ENCODE measurements around the gene ACY1. TPM values are rescaled to one million over a fixed set of nuclear protein-coding genes. Genes with fewer than 3 reads are reported as not detected.

ACY1 gene
- total and polyA plus RNA-seq, 10 of the 15 experiments (the other 5 are each of a cell fraction or from before 2014, with no cell fraction given) = 18.5 to 42.2 (median 27.8) TPM

DNA sequence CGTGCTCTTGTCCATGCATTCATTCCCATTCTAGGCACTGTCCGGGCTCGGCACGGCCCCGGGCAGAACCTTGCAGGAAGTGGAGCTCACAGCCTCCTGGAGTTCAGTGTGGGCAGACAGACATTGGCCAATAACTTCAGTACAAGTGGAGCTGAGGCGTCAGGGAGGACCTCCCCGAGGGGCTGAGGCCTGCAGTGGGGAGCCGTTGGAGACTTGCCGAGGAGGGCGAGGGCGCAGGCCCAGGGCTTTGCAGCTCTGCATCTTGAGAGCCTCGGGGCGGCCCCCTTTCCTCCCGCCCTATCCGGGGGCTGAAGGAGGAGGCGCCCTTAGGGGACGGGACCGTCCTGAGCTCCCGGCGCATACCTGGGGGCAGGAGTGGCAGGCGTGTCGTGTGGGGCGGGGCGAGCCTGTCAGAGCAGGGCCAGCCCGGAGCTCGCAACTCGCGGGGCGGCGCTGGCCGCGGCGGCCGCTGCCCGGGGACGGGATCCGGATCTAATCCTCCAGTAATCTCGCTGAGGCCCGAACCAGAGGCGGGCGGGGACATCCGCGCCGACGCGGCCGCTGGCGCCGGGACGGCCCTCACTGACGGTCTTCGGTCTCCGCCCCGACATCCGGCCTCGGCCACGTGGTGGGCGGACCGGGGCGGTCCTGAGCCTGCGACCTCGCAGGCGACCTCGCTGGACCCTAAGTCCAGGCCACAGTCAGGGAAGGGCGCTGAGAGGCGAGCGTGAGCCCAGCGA, at the start of gene ACY1 (continued):
- TF ChIP-seq ZNF217 (IDR thresholded peaks at IDR 0.05) (no peak), BRCA1 (IDR thresholded peaks at IDR 0.05; ENCODE audit: low read depth, low read length) (no peak), ZNF622 (IDR thresholded peaks at IDR 0.05) (no peak), RCOR1 (conservative IDR thresholded peaks at IDR 0.05; ENCODE audit: low read depth, low read length) (no peak), NBN (IDR thresholded peaks at IDR 0.05) (no peak), BHLHE40 (IDR thresholded peaks at IDR 0.05; ENCODE audit: borderline replicate concordance in 1 of 2, low read depth in 2 of 2, low read length in 1 of 2) (peak; percentile 45 to 61; a peak in 2 of 4 replicates), ZBTB33 (IDR thresholded peaks at IDR 0.05) (no peak)

DNA sequence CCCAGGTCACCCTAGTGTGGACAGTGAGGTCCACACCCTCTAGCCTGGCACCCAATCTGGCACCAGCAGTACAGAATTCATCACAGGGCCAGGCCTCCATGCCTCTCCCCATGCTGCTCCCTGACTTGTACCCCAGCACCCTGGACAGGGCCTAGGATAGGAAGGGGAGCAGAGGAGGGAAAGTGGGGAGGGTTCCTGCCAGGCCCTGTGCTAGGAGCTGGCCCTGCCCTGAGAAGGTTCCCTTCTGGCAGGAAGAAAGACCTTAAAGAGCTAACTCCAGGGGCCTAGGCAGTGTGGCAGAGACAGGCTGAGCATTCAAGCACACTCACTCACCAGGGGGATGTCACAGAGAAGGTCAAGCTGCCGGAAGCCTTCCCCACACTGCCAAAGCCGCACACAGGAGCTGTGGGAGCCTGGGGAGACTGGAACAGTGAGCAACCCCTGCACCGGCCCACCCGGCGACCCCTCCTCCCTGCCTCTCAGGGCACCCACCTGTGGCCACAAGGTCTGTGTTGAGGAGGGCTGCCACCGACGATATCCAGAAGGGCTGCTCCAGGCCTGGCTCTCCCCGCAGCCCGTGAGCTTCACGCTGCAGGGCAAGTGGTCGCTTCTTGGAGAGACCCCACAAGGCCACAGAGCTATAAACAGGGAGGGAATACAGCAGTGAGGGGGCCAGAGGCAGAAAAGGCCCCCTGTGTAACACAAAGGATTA, 49.0 kb upstream of the ACY1 start:
- no peak for ATAC-seq
- Histone ChIP-seq H3K27me3 (replicated peaks in 1 of 2; ENCODE audit: control insufficient read depth in 2 of 2, insufficient read depth in 2 of 2, low read length in 1 of 2) (no peaks in the 10 kb centered on the region), H3K4me2 (ENCODE audit: control insufficient read depth, insufficient read depth) (no peak overlapping the region), H3K9me3 (replicated peaks; ENCODE audit: control insufficient read depth, insufficient read depth, low read length) (no peaks in the 10 kb centered on the region), H3K4me1 (ENCODE audit: control insufficient read depth, insufficient read depth, low read length) (no peaks in the 10 kb centered on the region; the same call in 1 of the 2 replicates), H2AFZ (ENCODE audit: control insufficient read depth, low read depth, low read length) (no peak overlapping the region), H3K79me2 (ENCODE audit: control insufficient read depth, insufficient read depth, low read length) (peaks cover 5% of the 10 kb centered on the region), H4K20me1 (ENCODE audit: control insufficient read depth, insufficient read depth) (no peaks in the 10 kb centered on the region), H3K36me3 (ENCODE audit: control insufficient read depth in 2 of 2, insufficient read depth in 2 of 2, low read length in 1 of 2) (peaks cover 15 to 40% of the 10 kb centered on the region in 2 experiments), H3K9ac (ENCODE audit: control insufficient read depth, insufficient read depth, low read length) (no peak overlapping the region), H3K4me3 (no peak overlapping the region), H3K27ac (ENCODE audit: control insufficient read depth, insufficient read depth) (no peak overlapping the region)
- CTCF ChIA-PET = no interaction called here
- POLR2A ChIA-PET = no interaction called here
- no TSS peak for BruUV-seq (replicated peaks)
- SMC1A ChIA-PET (ENCODE audit: uncharacterized antibody, unreplicated experiment) = no interaction called here
- no peak for DNase-seq (ENCODE audit: low read depth, low spot score)
- RAD21 ChIA-PET (ENCODE audit: unreplicated experiment) = no interaction called here
- no peak for FAIRE-seq
- TF ChIP-seq SMAD1 (IDR thresholded peaks at IDR 0.05; ENCODE audit: low read depth, partially characterized antibody) (no peak), CBX3 (IDR thresholded peaks at IDR 0.05; ENCODE audit: borderline replicate concordance, low read depth) (no peak), ZBTB33 (IDR thresholded peaks at IDR 0.05) (no peak), POLR2AphosphoS5 (IDR thresholded peaks at IDR 0.05; ENCODE audit: low read length) (no peak), NFXL1 (IDR thresholded peaks at IDR 0.05; ENCODE audit: borderline replicate concordance) (no peak), NBN (IDR thresholded peaks at IDR 0.05) (no peak), STAT1 (conservative IDR thresholded peaks at IDR 0.05) (no peak)
- TF ChIP-seq, protein P1, sequence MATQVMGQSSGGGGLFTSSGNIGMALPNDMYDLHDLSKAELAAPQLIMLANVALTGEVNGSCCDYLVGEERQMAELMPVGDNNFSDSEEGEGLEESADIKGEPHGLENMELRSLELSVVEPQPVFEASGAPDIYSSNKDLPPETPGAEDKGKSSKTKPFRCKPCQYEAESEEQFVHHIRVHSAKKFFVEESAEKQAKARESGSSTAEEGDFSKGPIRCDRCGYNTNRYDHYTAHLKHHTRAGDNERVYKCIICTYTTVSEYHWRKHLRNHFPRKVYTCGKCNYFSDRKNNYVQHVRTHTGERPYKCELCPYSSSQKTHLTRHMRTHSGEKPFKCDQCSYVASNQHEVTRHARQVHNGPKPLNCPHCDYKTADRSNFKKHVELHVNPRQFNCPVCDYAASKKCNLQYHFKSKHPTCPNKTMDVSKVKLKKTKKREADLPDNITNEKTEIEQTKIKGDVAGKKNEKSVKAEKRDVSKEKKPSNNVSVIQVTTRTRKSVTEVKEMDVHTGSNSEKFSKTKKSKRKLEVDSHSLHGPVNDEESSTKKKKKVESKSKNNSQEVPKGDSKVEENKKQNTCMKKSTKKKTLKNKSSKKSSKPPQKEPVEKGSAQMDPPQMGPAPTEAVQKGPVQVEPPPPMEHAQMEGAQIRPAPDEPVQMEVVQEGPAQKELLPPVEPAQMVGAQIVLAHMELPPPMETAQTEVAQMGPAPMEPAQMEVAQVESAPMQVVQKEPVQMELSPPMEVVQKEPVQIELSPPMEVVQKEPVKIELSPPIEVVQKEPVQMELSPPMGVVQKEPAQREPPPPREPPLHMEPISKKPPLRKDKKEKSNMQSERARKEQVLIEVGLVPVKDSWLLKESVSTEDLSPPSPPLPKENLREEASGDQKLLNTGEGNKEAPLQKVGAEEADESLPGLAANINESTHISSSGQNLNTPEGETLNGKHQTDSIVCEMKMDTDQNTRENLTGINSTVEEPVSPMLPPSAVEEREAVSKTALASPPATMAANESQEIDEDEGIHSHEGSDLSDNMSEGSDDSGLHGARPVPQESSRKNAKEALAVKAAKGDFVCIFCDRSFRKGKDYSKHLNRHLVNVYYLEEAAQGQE (IDR thresholded peaks at IDR 0.05; ENCODE audit: low read depth, low read length) = peak; percentile 44; the same call in 1 of the 2 replicates
- WGBS (ENCODE audit: insufficient coverage, insufficient replicate concordance, low lambda C conversion rate, missing lambda C conversion rate) = 98% methylated on average over 11 of the region's 11 CpGs
- intact Hi-C loops (cut with micrococcal nuclease; ENCODE audit: unreplicated experiment) = no loop called here
- in situ Hi-C loops (cut with MboI) = no loop called here

Data from GM12878 (cell line).